Cortex of kidney (tissue), 1 donor: Measurements from ENCODE around the gene SLC2A5.
"Not testable (repeated sequence)": the region's sequence is repeated elsewhere in the genome, so short reads cannot be mapped to it uniquely, and the experiment has no call there.

Source experiments
- DNase-seq: peaks from one replicate; lab custom pipeline; 2025; lab: John Stamatoyannopoulos, UW

Gene SLC2A5

GRCh38 chr1:9005395-9005708, 64.1 kb downstream of the SLC2A5 start:
- no peak for DNase-seq

GRCh38 chr1:9004700-9005394, 64.6 kb downstream of the SLC2A5 start:
- no peak for DNase-seq

DNA sequence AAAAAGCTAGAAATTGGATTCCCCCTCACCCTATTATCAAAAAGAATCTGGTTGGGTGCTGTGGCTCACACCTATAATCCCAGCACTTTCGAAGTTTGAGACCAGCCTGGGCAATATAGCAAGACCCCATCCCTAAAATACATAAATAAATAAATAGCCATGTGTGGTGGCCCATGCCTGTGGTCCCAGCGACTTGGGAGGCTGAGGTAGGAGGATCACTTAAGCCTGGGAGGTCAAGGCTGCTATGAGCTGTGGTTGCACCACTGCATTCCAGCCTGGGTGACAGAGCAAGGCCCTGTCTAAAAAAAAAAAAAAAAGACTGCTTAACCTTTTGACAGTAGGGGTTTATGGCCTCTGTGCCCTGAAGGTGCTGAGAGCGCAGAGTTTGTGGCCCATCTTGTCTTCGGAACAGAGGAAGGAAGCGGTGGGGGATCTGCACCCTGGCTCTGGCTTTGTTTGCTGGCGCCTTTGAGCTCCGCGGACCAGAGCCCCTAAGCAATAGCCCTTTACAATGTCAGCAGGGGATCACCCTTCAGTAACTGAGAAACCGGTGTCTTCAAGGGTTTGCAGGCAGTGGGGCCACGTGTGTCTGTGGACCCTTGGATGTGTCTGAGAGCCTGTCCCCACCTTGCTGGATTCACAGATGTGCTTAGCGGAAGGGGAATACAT, 65.3 kb downstream of the SLC2A5 start:
- DNase-seq, result no peak

GRCh38 chr1:9002215-9002560, 67.2 kb downstream of the SLC2A5 start:
- DNase-seq, result not testable (repeated sequence)

DNA sequence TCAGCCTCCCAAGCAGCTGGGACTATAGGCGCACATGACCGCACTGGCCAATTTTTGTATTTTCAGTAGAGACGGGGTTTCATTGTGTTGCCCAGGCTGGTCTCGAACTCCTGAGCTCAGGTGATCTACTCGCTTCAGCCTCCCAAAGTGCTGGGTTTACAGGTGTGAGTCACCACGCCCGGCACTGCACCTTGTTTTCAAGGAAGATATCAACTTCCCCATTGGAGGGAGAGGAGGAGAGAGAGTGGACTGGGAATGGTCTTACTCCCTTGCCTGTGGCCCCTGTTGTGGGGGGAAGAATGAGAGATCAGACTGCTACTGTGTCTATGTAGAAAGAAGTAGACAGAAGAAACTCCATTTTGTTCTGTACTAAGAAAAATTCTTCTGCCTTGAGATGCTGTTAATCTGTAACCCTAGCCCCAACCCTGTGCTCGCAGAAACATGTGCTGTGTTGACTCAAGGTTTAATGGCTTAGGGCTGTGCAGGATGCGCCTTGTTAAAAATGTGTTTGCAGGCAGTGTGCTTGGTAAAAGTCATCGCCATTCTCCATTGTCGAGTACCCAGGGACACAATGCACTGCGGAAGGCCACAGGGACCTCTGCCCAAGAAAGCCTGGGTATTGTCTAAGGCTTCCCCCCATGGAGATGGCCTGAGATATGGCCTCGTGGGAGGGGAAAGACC, 67.8 kb downstream of the SLC2A5 start:
- DNase-seq, result not testable (repeated sequence)

DNA sequence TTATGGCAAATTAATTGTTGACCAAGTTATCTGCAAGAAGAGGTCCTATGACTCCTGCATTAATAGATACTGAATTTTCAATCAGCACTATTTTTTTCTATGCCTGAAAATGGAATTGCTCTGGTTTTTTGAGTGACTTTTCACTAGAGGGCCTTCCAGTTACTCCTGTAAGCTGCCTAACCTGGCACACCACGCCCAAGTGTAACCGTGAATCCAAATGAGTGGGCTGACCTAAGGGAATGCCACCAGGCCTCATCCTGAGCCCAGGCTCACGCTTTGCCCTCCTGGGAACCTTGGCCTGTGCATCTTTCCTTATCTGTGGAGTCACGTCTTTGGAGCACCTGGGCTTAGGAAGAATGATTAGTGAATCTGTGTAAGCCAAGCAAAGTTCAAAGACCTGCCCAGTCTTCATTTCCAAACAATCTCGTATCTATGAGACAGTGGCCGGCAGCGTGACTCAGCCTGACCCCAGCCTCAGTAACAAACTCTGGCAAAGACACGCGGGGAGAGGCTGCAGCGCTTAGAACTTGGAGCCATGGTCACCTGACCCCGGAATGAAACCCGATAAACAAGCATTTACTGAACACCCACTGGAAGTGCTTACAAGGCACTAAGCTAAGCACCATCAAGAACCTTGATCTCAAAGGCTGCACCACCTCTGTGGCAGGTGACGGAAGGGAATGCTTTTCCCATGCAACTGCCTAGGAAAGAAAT, 75.3 kb downstream of the SLC2A5 start:
- DNase-seq, result not testable (repeated sequence)

GRCh38 chr1:8992936-8993687, 76.3 kb downstream of the SLC2A5 start:
- no peak for DNase-seq

GRCh38 chr1:8989821-8990220, 79.6 kb downstream of the SLC2A5 start:
- no peak for DNase-seq

DNA sequence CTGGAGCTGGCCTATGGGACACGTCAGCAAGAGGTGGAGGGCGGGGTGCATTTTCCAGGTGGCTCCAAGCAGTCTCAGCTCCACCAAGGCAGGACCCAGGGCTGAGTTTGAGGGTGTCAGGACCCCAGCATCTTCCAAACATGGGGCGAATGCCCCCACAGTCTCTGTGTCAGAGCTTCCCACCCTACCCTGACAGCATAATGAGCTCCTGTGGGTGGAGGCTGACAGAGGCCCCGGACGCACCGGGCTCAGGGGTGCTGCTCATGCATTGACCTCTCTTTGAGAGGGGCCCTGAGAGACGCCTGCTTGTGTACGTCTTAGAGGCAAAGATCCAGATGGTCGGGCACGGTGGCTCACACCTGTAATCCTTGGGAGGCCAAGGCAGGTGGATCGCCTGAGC, 80.4 kb downstream of the SLC2A5 start:
- no peak for DNase-seq

DNA sequence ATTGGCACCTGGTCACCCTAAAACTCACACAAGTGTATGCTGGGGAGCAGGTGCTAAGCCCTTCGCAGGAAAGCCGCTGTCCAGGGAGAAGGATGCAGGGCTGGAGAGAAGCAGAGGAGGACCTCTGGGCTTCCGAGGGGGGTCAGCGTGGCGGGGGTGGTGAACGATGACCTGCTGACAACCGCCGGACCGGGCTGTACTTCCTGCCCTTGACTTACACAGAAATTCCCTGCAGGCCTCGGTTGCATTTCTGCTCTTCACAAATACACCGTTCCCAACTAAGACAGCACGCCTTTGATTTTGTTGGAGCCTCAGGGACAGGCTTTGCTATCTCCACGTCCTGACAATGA, 80.8 kb downstream of the SLC2A5 start:
- no peak for DNase-seq

DNA sequence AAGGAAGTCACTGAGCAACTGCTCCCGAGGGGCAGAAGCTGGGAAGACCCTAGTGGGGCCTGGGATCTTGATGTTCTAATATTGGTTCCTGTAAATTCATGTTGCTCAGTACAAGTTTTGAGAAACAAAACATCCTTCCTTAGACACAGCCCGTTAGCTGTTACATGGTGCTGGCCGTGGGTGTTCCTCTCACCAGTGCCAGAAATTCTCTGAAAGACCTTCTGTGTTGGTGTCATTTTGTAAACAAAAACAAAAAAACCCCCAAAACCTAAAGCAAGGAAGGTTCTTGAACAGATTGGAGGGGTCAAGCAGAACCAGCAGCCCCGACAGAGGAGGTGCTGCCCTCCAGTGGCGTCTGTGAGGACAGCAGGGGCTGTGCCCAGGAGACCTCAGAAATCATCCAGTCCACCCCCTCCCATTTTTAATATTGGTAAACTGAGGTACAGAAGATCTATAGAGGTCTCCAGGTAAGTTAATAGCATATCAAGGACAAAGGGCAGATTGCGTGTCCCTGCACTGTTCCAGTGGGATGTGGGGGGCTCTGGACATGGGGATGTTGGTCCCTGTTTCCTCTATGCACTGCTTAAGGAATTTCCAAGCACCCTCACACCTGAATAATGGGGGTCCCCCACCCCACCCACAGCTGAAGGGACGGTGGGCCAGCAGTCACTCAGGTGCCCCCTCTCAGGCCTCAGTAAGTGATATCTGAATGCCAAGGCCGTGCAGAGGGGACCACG, 81.4 kb downstream of the SLC2A5 start:
- DNase-seq, result no peak

DNA sequence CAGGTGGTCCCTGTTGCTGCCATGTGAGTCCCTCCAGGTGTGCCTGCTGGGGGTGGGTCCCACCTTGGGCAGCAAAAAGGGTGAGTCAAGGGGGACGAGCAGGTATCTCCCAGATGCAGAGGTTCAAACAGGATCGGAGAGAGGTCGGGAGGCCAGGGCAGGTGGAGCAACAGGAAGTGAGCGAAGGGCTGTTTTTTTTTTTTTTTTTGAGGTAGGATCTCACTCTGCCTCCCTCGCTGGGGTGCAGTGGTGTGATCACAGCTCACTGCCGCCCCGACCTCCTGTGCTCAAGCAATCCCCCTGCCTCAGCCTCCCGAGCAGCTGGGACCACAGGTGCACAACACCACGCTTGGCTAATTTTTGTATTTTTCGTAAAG, 82.6 kb downstream of the SLC2A5 start:
- DNase-seq, result no peak

DNA sequence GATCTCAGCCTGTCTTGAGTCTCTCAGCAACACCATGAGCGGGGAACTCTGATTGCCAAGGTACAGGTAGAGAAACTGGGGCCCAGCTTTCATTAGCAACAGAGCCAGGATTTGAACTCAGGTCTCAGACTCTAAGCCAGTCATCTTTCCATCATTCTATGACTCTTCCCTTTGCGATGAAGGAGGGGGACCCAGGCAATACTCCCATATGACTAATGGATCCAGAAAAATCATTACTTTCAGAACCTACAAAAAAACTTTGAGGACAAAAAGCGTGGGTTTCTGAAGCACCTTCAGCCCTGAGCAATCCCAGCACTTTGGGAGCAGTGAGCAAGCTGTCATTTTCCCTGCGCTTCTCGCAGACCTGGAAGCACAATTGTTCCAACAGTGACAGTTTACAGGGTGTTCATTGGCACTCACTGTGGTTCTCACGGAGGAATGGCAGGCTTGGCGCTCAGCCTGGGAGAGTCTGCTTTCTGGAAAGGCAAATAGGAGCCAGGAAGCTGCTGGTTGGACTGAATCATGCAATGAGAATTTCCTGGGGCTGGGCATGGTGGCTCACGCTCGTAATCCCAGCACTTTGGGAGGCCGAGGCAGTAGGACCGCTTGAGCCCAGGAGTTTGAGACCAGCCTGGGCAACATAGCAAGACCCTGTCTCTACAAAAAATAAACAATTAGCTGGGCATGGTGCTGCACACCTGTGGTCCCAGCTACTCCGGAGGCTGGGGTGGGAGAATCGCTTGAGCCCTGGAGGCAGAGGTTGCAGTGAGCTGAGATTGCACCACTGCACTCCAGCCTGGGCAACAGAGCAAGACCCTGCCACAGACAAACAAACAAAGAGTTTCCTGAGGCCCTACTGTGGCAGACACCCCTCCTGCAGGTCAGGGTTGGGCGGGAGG, 83.3 kb downstream of the SLC2A5 start:
- DNase-seq, result no peak
